GM21367 (cell line): ENCODE data around the gene FAM107A.

Experiments used
- ATAC-seq: cut with Tn5 transposase; IDR thresholded peaks from one replicate; pipeline ENCODE4 v1.9.1; 2021; ENCODE audit not compliant: unreplicated experiment

Gene FAM107A

DNA sequence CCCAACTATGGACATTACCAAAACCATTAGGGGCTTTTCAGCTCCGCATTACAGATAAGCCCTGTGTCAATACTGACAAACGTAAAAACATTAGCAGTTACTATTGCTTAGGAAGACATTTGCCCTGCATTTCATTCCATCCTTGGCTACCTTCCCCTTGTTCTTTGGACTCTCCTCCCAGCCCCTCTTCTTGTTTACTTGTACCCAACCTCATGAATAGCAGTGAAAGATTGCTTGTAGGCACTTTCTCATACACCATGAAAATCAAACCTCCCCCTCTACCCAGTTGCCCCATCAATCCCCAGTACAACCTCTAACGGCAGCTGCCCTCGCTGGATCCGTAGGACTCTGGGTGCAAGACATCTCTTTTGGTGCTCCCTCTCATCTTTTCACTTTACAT, 16.9 kb upstream of the FAM107A start:
- no peak for ATAC-seq

DNA sequence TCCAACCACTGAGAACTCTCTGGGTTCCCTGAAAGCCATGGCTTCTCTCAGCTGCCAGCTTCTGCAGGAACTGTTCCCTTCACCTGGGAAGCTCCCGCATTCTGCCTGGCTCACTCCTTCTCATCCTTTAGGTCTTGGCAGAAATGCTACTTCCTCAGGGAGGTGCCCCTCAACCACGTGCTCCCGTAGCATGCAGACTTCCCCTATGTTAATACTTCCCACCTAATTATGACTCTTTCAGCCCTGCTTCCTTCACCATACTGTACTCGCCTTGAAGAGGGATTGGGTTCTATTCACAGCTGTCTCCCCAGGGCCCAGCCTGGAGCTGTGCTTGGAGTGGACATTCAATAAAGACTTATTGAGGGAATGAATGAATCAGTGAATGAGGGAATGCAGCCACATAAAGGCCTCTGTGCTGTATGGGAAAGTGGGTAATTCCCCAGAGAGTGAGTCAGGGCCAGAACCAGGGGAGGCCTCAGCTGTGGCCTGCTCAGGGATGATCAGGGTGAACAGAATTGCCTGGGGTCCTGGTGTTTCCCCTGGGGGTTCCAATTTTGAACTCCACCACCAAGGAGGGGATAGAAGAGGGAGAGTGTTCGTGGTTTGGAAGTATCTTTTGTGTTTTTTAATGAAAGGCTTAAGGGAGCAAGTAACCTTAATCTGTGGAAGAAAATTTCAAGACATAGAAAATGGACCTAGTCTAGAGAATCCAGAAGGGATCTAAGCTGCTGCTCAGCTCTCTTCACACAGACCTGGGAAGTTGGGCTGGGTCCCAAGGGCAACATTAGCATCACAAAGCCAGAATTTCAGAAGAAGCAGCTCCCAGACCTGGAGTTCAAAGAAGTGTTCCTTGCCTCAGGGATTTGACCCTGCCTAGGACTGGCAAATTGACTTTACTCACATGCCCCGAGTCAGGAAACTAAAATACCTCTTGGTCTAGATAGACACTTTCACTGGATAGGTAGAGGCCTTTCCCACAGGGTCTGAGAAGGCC, 14.6 kb upstream of the FAM107A start:
- no peak for ATAC-seq

DNA sequence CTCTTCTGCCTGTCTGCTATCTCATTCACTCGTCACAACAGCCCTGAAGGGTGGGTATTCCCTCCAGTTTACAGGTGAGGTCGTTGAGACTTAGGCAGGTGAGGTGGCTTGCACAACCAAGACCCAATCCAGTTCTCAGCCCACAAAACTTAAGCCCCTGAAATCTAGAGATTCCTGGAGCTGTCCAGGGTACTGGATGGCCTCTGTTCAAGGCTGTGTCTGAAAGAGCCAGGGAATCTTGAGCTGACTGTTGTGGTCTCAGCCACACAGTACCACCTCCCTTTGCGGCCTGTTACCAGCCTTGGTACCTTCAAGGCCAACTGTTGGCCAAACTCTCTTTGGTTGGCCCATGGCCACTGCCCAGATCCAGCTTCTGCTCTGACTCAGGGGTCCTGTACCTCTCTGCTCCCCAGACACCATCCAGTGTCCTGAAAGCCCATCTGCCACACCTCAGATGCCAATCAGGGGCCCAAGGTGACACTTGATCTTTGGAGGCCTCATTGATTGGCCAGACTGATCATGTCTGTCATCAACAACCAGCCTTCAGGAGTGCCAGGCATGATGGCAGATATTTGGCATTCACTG, 10.9 kb upstream of the FAM107A start:
- no peak for ATAC-seq

DNA sequence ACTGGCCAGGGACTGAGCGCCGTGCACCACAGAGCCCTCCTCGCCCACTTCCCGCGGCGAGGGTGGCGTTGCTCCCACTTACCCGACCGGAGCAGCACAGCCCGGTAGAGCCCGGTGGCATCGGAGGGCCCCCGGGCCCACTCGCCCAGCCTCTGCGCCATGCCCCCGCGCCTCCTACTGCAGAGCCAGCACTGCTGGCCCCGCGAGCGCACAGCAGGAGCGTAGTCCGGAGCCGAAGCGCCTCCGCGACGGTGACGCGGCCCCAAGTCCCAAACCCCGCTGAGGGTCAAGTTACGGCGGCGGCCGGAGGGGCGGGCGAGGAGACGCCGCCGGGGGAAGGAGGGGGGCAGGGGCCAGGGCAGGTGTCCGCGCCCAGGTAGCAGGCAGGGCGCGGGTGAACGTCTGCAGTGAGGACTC, 9.6 kb upstream of the FAM107A start:
- ATAC-seq = no peak

DNA sequence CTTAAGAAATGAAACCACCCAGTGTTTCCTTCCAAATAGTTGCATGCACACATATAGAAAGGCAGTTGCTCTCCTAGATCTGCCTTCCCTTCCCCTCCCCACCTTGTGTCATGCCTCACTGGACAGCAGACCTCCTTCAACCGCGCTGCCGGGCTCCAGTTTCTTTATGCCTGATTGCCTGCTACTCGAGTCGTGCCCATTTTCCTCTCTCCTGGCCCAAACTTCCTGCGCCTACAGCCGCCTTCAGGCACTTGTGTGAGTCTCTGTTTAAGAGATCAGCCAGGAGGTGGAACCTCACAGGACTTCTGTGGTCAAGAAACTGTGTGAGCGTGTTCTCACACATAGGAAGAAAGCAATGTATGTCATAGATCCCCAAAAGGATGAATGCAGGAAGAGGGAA, 8.8 kb upstream of the FAM107A start:
- no peak for ATAC-seq

DNA sequence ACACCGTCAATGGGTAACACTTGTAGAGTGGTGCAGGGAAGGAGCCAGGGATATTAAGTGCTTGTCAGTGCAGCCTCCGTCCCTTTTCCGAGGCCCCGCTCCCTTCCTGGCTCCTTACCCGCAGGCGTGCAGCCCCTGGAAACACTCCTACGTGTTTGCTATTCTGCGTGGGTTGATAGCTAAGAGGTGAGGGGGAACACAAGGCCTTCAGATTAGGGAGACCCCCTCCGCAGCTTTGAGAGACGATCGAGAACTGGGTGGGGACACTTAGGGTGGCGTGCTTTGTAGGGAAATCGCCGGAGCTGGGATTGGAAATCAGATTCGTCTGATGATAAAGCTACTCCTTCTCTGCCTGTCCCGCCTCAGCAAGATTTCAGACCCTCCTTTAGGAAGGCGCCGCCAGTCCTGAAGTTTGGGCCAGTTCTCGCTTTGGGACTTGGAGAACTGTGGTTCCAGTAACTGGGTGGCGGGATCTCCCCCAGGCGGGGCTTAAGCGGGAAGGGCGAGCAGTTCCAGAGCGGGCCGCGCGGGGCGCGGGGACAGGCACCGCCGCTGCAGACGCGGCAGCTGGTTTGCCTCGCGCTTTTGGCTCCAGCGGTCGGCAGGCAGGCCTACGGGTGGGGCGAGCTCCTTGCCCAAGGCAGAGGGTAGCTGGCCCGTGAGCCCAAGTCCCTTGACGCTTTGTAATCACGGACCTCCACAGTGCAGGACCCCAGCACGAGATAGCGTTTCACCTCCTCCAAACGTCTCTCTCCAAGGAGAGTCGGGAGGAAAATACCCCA, 8.0 kb upstream of the FAM107A start:
- peak; percentile 84 for ATAC-seq

DNA sequence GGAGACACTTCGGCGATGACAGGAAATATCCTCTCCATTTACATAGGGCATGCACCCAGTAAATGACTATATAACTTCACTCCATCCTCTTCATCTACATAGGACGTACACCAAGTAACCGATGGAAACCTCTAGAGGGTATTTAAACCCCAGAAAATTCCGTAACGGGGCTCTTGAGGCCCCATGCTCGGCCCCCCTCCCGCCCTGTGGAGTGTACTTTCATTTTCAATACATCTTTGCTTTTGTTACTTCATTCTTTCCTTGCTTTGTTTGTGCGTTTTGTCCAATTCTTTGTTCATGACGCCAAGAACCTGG, 7.5 kb upstream of the FAM107A start:
- no peak for ATAC-seq

DNA sequence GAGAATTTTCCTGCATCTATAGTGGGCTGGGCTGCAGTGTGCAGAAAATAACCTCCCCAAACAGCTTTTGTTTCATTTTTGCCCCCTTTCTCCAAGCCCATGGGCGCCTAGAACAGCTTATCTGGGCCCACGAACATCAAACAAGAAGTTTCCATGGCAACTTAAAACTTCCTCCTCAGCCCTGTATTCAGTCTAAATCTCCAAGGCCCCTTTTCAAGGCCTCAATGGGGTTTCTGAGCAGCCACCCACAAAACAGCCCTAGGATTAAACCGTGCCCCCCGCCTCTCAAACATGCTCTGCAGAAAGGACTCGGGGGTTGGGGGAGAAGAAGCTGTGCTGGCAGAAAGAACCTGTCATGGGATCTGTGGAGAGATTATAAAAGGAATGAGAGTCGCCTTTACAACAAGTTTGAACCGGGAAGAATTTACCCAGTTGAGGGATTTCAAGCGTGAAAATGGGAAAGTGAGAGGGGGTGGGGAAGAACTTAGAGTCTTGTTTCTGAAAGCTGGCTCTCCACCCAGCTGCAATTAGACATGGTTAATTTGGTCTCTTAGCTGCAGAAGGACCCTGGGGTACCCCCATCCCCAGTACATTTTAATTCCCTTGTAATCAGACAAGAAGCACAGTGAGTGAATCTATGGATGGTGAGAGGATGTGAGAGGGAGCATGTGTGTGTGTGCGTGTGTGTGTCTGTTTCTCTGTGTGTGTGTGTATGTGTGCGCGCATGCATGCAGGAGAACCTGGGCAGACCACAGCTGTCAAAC, 4.3 kb upstream of the FAM107A start:
- no peak for ATAC-seq

DNA sequence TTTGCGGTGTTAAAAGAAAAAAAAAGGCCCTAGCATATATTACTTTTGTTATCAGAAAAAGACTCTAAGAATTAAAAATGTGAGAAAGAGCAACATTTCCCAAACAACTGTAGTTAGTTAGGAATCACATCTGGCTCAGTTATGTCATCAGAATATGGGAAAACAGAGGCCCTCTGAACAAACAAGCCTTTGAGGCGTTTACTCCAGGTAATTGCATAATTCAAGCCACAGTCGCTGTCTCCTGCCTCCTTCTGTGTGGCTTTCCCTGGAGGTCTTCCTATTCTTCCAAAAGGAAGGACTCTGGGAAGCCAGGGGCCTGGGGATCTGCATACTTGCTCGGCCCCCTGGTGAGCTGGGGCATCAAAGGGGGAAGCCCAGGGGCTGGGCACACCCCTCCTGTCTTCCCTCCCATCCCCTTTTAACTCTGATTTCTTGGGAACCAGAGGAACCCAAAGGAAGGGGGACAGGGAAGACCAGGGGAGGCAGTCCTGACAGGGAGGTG, 3.7 kb upstream of the FAM107A start:
- no peak for ATAC-seq

DNA sequence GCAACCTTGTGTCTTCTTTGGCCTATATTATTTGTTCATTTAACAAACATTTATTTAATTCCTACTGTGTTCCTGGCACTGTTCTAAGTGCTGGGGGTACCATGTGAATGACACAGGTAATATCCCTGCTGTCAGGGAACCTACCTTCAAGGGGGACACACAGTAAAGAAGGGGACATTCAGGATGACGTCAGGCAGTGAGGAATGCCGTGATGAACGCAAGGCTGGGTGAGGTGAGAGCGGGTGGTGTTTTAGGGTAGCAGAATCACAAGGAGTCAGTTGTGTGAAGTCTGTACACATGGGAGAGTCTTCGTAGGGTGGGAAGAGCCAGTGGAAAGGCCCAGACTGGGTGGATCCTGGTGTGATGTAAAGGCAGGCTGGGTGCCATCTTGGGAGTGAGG, 1.7 kb upstream of the FAM107A start:
- ATAC-seq = no peak

DNA sequence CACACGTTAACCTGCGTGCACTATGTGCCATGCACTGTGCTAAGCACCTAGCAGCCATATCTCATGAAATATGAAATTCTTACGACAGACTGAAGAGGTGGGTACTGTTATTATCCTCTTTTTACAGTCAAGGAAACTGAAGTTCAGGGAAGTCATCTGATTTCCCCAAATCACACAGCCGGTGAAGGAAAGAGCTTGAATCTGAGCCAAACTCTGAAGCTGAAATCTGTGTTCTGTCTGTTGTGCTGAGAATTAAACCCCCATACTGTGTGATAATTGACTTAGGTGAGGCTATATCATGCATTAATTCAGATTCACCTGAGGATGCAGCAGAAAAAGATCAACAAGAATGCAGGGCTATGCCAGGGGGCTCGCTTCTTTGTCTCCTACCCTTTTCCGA, 475 bp downstream of the FAM107A start:
- ATAC-seq = no peak

DNA sequence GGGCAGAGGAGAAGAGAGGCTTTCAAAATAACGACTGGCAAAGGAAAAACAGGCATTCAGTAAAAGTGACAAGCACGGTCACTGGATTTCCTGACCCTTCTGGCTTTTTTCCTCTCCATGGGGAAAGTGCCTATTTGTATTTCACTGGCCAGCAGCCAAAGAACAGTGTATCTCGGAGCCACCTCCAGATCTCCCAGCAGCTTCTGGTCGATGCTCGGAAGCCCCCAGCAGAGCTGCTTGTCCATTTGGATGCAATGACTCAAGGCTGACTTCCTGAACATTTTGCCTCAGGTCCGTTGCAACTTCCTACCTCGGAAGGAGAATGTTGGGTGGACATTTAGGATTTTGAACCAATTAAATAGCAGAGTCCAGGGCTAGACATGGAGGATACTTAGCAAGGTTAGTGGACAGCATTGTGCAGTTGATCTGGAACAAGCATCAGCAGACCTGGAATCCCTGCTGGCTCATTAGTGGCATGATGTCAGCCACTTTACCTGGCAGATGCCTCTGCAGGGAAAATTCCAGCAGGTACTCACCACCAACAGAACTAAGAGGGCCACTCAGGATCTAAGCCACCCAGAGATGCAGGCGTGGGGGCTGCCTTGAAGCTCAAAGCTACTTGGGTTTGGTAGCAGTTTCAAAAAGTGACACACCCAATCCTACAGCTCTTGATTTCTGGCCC, 1.1 kb downstream of the FAM107A start:
- no peak for ATAC-seq

DNA sequence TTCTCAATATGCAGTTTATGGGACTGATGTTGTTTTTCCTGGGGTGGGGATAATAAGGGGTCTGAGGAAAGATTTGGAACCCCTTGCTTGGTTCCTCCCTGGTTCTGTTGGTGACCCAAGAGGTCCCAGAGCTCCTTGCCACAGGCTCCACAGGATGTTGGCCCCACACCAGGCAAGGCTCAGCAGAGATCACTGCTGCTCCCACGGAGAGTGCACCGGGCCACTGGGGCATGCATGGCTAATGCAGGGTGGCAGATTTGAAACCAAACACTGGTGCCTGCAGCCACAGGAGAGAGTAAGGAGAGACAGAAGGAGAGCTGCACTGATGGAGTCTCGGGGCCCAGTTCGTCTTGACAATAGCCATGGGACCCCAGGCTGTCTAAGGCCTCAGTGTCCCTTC, 2.5 kb downstream of the FAM107A start:
- ATAC-seq = no peak

DNA sequence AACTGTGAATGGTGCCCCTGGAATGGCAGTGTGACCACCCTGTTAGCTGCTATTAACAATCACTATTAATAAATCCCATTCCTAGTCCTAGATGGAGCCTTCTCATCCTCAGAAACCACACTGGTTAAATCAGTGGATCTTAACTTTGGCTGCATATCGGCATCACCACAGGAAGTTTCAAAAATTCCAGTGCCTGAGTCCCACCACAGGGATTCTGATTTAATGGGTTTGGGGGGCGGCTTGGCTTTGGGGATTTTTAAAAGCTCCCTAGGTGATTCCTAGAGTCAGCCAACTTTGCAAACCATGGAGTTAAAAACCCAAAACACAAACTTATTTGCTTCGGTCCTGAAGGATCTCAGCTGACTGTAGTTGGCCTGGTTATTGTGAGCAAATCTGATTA, 3.1 kb downstream of the FAM107A start:
- no peak for ATAC-seq

DNA sequence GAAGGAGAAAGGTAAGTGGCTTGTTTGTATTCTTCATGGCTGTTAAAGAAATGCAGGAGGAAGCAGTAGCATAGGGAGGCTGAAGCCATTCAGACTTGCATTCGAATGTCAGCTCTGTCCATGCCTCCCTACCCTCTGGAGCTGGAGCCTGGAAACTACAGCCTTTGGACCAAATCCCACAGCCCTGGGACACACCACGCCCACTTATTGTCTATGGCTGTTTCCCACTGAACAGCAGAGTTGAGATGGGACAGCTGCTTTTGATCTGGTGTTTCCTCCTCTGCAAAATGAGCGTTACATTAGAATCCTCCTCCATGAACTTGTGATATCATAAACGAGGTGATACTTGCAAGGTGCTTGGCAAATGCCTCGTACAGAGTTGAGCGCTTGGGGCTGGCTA, 3.6 kb downstream of the FAM107A start:
- ATAC-seq = no peak

DNA sequence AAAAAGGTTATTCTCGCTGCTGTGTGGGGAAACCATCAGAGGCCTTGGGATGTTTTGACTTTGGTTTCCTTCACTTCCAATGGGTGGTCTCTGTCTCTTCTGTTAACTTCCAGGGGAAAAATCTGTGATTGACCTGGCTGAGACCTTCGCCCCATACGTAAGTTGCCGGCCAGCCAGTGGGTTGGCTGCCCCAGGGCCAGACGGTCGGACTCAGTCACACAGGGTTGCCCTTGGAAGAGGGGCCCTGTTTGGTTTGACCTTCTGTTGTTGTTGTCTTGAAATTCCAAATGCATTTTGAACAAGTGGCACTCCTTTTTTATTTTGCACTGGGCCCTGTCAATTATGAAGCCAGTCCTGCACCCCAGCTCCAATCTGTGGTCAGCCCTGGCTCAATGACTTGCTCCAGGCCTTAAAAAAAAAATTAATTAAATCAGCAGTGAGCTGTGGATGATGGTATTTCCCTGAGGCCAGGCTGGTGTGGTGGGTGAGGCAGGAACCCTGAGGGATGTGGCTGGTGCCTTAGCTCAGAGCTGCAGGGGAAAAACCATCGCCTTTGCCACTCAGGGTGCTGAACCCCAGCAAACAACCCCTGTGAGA, 4.5 kb downstream of the FAM107A start:
- ATAC-seq = no peak

DNA sequence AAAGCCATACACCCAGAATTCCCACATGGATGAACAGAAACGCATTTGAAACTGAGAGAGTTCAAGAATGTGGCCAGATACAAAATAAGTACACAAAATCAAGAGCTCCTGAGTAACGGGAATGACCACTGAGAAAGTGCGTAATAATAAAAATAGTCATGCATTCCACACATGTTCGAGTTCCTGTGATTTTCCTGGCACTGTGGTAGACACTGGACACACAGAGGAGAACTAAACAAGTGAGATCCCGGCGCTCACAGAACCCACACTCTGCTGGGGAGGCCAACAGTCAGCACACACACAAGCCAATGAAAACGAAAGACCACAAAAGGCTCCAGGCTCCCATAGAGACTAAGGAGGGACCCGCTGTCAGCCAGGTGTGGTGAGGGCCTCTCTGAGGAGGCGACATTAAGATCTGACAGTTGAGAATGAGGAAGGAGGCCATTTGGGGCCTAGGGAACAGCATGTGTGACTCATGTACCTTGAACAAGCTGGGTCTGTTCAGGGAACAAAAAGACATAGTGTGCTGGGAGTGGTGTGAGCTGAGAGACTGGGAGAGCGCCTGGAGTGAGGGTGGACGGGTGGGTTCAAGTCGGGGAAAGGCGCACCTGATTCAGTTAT, 5.1 kb downstream of the FAM107A start:
- ATAC-seq = no peak

DNA sequence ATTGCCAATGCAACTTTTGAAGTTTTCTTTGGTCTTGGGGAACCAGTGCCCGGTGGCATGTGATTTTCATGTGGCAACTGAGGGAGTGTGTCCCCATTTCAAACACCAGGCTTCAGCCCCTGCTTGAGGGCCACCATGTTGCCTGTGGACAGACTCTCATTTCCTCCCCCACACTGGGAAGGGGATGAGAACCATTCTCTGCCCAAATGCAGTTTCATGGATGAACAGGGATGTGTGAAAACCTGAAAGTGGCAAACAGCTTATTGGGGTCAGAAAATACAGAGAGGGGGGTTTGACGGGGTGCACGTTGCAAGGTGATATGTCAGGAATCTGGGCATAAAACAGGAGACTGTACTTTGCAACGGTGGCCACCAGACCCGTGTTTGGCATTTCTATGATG, 6.3 kb downstream of the FAM107A start:
- ATAC-seq = no peak

DNA sequence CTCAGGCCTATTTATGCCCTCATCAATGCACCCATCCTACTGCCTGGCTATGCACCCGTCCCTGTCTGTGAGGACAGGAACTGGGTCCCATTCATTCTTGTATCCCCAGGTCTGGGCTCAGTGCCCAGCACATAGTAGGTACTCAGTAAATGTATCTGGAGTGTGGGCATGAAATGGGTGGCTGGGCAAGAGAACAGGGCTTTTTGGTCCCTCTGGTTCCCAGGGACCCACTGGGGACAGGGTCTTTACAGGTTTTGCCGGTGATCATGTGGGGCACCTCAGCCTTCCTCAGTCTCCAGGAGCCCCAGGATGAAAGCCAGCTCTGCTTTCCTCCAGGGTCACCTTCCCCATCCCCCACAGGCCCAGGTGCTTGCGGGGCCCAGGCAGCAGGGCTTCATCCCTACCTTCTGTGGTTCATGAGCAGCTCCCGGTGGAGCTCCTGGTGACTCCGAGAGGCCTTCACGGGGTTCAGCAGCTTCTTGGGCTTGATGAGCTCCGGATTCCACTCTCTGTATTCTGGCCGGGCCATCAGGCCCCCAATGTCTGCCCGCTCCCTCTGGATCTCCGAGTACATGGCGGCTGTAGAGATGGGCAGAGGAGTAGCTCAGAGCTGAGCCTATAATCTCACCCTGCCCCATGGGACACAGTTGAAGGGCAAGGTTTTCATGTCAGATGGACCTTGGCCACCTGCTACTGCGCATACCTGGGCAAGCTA, 7.7 kb downstream of the FAM107A start:
- no peak for ATAC-seq
